DMS114 treated with DMSO at 0.1 percent for 48 hours (cell line): ENCODE measurements around the gene DMTF1.
"Not testable (repeated sequence)": the region's sequence is repeated elsewhere in the genome, so short reads cannot be mapped to it uniquely, and the experiment has no call there.

Experiments used
- DNase-seq: peaks from one replicate; lab custom pipeline; 2025; ENCODE audit not compliant: unreplicated experiment; lab: John Stamatoyannopoulos, UW

DMTF1 gene

DNA sequence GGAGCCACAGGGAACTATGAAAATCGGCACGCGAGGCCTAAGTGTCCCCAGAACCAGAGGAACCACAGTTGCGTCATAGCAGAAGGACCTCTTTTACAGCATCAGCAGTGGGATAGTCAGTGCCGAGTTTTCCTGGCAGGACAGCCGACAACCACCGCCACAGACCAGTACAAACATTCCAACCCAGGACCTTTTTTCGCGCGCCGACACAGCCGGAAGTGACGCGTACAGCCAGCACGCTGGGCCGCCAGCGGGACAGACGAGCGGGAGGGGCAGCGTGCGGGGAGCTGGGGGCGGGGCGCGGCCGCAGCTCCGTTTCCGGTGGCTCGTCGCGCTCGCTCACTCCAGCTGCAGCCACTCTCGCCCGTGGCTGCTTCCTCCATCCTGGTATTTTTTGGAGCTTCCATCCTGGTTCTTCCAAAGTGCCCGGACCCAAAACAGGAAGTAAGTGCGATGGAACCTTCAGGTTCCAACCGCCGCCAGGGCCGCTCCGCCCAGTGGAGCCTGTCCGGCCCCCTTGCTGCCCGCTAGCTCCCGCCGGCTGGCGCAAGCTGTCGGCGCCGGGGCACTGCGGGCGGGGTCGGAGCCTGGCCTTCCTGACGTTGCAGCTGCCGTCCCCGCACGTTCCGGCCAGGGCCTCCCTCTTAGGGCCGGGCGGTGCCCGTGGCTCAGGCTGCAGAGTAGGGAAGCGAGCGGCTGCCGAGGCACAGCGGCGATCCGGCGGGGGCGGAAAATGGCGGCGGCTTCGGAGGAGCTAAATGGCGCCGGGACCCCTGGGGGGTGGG is at the start of gene DMTF1:
DMTF1 (plus strand) TSS at position 342 of the 785 bp plus-strand sequence. CDS start 12,489 bp downstream, outside the sequence.
- DNase-seq: peak; percentile 89

- no peak for DNase-seq
Observed at GRCh38 chr7:87105401-87105800, 46.9 kb upstream of the DMTF1 start.

DNA sequence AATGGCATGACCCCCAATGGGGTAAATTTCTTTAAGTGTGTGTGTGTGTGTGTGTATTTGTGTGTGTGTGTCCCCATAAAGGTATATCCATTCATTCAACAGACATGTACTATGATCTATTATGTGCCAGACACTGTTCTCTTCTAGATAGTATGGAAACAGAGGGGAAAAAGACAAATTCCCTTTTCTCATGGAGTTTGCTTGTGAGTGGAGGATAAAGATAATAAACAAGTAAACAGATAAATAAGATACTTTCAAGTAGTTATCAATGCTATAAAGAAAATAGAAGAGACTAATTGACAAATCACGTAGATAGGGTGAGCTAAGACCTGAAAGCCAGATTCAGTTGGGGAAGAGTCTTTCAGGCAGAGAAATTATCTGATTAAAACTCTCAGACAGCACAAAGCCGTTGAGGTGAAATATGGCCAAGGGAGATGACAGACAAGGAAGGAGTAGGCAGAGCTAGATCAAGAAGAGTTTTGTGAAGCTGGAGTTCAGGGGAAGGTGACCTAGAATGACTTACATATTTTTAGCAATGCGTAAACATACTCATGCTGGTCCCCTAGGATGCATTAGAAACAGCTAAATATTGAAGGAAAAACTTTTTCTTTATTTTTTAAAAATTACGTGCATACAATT is 45.2 kb upstream of the DMTF1 start:
- DNase-seq: no peak

GRCh38 chr7:87107949-87108776 is 44.1 kb upstream of the DMTF1 start:
- DNase-seq: no peak

DNA sequence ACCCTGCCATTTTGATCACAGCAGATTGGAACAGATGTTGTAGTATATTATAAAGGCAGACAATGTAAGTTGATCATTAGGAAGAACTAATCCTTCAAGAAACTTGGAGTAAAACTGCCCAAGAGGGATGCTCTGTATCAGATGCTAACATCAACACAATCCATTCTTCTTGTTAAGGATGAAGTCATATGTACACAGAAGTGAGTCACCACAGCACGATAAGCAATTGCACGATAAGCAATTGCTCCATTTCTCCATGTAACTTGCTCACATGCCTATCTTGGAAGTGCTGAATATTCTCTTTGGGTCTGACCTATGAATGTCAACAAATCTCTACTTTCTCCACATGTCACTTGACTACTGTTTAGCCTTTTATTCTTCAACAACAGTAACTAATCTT is 41.5 kb upstream of the DMTF1 start:
- no peak for DNase-seq

GRCh38 chr7:87111877-87112276 is 40.4 kb upstream of the DMTF1 start:
- DNase-seq: no peak

GRCh38 chr7:87113077-87113476 is 39.2 kb upstream of the DMTF1 start:
- DNase-seq: no peak

DNA sequence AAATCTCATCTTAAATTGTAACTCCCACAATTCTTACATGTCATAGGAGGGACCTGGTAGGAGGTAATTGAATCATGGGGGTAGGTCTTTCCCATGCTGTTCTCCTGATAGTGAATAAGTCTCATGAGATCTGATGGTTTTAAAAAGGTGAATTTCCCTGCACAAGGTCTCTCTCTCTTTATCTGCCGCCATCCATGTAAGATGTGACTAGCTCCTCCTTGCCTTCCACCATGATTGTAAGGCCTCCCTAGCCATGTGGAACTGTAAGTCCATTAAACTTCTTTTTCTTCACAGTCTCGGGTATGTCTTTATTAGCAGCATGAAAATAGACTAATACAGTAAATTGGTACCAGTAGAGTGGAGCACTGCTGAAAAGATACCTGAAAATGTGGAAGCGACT is 38.3 kb upstream of the DMTF1 start:
- not testable (repeated sequence) for DNase-seq

DNA sequence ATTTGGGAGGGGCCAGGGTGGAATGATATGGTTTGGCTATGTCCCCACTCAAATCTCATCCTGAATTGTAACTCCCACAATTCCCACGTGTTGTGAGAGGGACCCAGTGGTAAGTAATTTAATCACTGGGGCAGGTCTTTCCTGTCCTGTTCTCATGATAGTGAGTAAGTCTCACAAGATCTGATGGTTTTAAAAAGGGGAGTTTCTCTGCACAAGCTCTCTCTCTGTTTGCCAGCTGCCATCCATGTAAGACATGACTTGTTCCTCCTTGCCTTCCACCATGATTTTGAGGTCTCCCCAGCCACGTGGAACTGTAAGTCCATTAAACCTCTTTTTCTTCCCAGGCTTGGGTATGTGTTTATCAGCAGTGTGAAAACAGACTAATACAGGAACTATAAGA is 36.5 kb upstream of the DMTF1 start:
- not testable (repeated sequence) for DNase-seq

- no peak for DNase-seq
Observed at GRCh38 chr7:87116315-87116714, 35.9 kb upstream of the DMTF1 start.

DNA sequence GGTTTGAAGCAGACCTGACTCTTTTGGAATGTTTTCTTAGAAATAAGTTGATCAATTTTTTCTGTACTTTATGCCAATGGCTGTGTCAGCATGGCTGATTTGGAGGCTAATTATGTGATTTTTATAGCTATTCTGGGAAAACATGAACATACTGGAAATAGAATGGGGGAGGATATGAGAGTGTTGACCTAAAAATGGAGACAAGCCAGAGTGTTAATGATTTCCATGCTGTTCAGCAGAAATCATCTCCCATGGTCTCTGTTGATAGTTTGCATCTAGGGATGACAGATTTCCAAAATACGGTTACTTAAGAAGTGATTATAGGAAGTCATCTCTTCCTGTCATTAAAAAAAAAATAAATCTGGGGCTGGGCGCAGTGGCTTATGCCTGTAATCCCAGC is 32.7 kb upstream of the DMTF1 start:
- no peak for DNase-seq

- no peak for DNase-seq
Observed at GRCh38 chr7:87123105-87123504, 29.1 kb upstream of the DMTF1 start.

GRCh38 chr7:87127019-87127418 is 25.2 kb upstream of the DMTF1 start:
- DNase-seq: no peak

DNA sequence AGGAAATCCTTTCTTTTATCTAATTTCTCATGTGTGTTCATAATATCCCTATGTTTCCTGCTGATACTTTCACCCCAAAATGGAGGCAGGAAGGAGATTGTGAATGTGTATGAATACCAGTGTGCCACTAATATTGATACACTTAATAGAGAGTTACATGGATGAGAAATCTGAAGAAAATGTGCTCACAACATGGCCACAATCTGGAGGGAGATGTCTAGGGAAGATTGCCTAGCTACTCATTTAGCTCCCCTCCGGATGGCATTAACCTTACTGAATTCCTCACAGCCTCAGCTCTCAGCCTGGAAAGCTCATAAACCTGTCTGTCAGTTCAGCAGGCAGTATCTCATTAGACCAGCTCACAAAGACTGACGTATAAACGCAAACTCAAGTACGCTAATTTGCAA is 23.4 kb upstream of the DMTF1 start:
- no peak for DNase-seq

DNA sequence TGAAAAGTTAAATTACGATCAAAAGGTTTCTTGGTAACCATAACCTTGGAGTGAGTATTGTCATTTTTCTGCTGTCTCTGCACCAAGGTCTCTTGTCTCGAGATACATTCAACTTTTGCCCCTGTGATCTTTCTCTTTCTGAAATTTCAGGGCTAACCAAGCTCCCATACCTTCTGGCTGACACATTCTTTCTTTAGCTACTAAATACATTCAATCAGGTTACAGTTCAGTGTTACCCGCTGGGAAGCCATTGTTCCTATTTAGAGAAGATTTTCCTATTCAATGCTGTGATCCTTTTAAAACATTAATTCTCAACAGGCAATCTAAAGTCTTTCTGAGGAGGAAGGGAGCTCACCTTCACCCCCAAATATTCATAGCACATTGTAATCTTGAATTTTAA is 22.9 kb upstream of the DMTF1 start:
- DNase-seq: no peak

DNA sequence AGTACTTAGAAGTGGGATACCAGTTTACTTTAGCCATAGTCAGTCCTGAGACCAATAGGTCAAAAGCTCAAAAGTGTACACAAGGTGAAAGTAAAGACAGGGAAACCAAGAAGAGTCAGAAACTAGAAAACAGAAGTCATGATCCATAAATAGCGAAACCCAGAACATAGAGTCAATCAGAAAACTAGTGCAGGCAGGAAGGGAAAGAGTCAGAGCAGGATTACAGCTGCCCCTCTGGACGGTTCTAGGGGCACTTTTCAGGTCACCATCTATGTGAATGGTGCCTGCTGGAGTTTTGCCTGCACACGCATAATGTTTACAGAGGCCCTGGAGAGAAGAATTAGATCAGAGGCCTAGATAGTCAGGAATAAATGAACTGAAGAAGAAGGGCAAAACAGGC is 22.4 kb upstream of the DMTF1 start:
- no peak for DNase-seq

GRCh38 chr7:87131771-87132170 is 20.5 kb upstream of the DMTF1 start:
- DNase-seq: no peak

GRCh38 chr7:87137271-87137670 is 15.0 kb upstream of the DMTF1 start:
- no peak for DNase-seq

- no peak for DNase-seq
Observed at GRCh38 chr7:87139514-87139913, 12.7 kb upstream of the DMTF1 start.

DNA sequence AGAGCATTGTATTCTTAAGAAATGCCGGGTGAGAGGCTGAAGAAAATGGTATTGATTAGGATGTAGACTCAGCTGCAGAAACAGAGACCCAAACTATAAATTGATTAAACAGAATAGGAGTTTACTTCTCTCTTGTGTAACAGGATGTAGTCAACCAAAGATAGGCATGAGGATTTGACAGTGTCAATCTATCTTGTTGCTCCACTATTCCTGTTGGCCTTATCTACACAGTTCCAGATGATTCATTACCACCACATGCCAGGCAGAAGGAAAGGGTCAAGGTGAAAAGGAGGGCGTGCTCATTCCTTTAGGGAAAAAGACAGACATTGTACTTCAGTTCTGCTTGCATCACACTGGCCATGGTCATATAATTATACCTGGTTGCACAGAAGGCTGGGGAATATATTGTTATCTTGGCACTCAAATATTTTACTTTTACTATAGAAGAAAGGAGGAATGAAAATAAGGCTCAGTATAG is 11.9 kb upstream of the DMTF1 start:
- DNase-seq: no peak

GRCh38 chr7:87144173-87144657 is 8.0 kb upstream of the DMTF1 start:
- no peak for DNase-seq
